PFSK-1 (cell line): ENCODE measurements around the gene FGF16.

Experiments used
- POLR2AphosphoS5 ChIP-seq: IDR thresholded peaks from 2 replicates; pipeline ENCODE4 v1.6.1; 2012; ENCODE audit warnings: low read depth, mild to moderate bottlenecking, control low read depth, low read length, moderate library complexity
- SIN3A ChIP-seq: IDR thresholded peaks from 2 replicates; pipeline ENCODE4 v1.6.1; 2012; ENCODE audit warnings: mild to moderate bottlenecking, low read length, moderate library complexity, borderline replicate concordance; ENCODE audit not compliant: insufficient read depth
- TF ChIP-seq, protein P1 (sequence below), 2 experiments: IDR thresholded peaks; 2 replicates each; pipeline versions ENCODE4 v1.6.1 to v1.8.0; 2011 to 2012; ENCODE audit warnings: low read depth in 2 of 2, low read length in 2 of 2, control low read depth in 1 of 2, inconsistent platforms in 1 of 2, mild to moderate bottlenecking in 1 of 2, moderate library complexity in 1 of 2; ENCODE audit not compliant: insufficient read depth in 1 of 2

DNA sequence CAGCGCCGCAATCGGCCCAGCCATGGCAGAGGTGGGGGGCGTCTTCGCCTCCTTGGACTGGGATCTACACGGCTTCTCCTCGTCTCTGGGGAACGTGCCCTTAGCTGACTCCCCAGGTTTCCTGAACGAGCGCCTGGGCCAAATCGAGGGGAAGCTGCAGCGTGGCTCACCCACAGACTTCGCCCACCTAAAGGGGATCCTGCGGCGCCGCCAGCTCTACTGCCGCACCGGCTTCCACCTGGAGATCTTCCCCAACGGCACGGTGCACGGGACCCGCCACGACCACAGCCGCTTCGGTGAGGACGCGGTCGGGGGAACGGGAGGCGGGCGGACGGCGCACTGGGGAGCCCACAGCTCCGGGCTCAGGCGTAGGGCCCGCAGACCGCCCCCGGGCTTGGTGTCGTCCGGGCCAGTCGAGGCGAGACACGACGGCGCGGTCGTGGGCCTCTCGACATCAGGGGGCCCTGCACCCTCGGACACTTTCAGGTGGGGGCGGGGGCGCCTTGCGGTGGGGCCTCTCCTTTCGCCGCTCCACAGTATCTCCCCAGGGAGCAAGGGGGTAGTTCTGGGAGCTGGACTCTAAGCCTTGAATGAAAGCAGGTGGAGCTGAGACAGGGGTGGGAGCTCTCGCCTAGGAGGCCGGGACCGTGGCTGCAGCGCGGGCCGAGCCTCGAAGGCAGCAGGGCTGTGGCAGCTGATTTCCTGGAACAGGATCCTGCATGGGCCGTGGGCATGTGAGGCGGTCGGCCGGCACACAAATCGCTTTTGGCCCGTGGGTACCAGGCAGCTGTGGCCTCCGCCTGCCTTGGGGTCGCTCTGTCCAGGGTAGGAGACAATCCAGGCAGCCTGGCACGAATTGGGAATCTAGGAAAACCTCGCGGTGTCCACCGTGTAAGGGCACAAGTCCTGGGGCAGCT is 722 bp downstream of the FGF16 start:
- TF ChIP-seq, protein P1, sequence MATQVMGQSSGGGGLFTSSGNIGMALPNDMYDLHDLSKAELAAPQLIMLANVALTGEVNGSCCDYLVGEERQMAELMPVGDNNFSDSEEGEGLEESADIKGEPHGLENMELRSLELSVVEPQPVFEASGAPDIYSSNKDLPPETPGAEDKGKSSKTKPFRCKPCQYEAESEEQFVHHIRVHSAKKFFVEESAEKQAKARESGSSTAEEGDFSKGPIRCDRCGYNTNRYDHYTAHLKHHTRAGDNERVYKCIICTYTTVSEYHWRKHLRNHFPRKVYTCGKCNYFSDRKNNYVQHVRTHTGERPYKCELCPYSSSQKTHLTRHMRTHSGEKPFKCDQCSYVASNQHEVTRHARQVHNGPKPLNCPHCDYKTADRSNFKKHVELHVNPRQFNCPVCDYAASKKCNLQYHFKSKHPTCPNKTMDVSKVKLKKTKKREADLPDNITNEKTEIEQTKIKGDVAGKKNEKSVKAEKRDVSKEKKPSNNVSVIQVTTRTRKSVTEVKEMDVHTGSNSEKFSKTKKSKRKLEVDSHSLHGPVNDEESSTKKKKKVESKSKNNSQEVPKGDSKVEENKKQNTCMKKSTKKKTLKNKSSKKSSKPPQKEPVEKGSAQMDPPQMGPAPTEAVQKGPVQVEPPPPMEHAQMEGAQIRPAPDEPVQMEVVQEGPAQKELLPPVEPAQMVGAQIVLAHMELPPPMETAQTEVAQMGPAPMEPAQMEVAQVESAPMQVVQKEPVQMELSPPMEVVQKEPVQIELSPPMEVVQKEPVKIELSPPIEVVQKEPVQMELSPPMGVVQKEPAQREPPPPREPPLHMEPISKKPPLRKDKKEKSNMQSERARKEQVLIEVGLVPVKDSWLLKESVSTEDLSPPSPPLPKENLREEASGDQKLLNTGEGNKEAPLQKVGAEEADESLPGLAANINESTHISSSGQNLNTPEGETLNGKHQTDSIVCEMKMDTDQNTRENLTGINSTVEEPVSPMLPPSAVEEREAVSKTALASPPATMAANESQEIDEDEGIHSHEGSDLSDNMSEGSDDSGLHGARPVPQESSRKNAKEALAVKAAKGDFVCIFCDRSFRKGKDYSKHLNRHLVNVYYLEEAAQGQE (IDR thresholded peaks at IDR 0.05; ENCODE audit: insufficient read depth in 1 of 2, low read depth in 2 of 2, low read length in 2 of 2), result no peak
- TF ChIP-seq SIN3A (no peak), POLR2AphosphoS5 (no peak)
